G401.6 (cell line): Measurements from ENCODE around the gene CLBA1.
A peak's percentile ranks its signal among the peaks of the same experiment; 100 is the strongest.

Experiments used
- FAIRE-seq: peaks from 2 replicates; lab custom pipeline; 2012; peaks lifted over from hg19 to GRCh38; lab: Jason Lieb, UNC

Gene CLBA1

GRCh38 chr14:104968541-104969401, 16.8 kb upstream of the CLBA1 start:
- FAIRE-seq = no peak

GRCh38 chr14:104969741-104970230, 15.8 kb upstream of the CLBA1 start:
- no peak for FAIRE-seq

- FAIRE-seq = peak; percentile 97
These were observed 15.1 kb upstream of the CLBA1 start for GRCh38 chr14:104970231-104971068.

- FAIRE-seq = no peak
These were observed 13.9 kb upstream of the CLBA1 start for GRCh38 chr14:104971447-104972240.

DNA sequence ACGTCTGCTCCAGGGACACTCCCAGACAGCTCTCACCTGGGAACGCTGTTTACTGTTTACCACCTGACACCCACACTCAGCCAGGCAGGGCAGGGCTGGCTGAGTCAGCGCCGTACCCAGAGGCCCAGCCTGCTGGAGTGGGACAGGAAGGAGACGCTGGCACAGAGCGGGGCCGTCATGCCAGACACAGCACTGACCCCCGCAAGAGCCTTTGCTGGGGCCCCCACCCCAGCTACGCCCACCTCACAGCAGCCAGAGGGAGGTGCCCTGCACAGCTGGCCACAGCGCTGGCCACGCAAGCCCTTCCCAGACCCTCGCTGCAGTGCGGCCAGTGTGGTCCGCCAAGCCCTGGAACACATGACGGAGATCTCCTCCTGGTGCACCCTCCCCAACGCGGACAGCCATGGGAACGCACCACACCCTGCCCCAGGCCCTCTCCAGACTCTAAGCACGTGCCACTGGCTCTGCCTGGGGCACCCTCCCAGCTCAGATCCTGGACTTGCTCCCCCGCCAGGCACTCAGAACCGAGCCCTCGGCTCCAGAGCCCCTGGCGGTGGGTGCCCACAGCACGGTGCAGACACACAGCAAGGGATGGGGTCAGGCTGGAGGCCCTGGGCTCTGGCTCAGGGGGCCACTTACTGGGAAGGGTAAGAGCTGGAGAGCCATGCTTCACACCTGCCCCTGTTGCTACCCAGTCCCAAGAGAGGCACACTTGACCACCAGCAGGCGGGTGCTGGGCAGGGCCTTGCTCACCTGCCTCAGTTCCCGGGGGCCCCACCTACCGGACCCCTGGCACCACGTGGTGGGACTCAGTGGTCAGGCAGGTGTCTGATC, 13.1 kb upstream of the CLBA1 start:
- FAIRE-seq = peak; percentile 15

DNA sequence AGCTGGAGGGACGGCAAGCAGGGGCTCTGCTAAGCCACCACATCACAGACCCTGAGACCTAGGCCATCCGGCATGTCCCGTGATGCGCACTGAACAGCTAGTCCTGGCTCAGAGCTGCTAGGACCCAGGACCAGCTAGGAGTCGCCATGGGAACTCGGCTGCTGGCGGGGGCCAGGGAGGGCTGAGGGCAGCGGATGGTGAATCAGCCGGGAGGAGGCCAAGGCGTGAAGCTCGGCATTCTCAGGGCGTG, 12.5 kb upstream of the CLBA1 start:
- no peak for FAIRE-seq

- peak; percentile 98 for FAIRE-seq
These were observed 12.0 kb upstream of the CLBA1 start for GRCh38 chr14:104973385-104974145.

GRCh38 chr14:104974146-104974541, 11.4 kb upstream of the CLBA1 start:
- no peak for FAIRE-seq

DNA sequence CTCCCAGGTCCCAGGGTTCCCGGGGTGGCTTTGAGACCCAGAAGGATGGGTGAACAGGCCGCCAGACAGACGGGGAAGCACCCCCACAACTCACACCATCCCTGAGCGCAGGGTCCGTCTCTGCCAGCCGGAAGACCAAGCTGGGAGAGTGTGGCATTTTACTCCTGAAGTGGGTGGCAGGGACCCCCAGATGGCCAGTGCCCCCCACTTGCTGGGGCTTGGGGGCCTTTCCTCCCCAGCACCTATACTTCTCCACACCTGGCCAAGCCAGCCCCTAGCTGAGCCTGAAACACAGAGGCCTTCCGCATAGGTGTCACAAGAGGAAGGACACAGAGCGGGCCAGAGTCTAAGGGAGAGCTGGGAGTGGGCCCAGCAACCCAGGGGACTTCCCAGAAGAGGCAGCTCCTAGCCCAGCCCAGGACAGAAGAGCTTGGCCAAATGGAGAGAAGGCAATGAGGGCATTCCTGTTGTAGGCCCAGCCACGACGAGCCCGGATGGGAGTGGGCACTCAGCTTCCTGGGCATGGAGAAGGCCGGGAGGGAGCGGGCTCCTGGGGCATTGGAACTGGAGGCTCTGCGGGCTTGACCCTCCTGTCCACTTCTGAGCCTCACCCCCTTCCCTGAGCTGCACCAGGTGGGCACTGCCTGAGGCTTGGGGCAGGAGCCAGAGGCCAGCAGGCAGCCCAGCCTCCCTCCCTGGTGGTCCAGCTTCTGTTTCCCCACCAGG, 10.8 kb upstream of the CLBA1 start:
- FAIRE-seq = no peak

DNA sequence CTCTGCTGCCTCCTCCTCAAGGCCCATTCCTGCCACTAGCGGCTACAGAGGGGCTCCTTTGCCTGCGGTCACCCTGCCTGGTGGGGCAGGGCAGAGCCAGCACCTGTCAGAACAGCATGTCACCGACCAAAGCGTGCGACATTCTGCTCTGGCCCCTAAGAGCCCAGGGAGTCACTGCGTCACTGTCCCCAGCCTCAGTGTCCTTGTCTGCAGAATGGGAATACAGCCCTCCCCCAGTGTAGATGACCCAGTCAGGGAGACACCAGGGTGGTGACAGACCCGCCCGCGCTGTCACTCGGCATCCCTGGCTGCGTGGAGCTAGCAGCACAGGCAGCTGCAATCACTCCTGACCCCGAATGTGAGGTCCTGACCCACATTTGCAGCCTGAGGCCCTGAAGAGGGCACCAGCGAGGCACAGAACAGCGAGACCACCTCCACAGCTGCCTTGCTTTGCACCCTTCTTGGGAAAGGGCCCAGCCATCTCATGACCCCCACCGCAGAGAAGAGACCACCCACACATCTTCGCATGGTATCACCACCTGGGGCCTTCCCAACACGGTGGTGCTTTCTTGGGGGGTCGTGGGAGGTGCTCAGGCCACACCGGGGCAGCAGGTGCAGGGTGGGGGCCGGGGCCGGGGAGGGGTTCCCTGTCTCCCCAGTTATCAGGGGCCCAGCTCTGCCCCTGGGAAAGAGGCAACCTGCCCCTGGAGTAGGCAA, 9.9 kb upstream of the CLBA1 start:
- no peak for FAIRE-seq

GRCh38 chr14:104976198-104977007, 9.2 kb upstream of the CLBA1 start:
- no peak for FAIRE-seq

GRCh38 chr14:104977008-104977680, 8.4 kb upstream of the CLBA1 start:
- FAIRE-seq = no peak

DNA sequence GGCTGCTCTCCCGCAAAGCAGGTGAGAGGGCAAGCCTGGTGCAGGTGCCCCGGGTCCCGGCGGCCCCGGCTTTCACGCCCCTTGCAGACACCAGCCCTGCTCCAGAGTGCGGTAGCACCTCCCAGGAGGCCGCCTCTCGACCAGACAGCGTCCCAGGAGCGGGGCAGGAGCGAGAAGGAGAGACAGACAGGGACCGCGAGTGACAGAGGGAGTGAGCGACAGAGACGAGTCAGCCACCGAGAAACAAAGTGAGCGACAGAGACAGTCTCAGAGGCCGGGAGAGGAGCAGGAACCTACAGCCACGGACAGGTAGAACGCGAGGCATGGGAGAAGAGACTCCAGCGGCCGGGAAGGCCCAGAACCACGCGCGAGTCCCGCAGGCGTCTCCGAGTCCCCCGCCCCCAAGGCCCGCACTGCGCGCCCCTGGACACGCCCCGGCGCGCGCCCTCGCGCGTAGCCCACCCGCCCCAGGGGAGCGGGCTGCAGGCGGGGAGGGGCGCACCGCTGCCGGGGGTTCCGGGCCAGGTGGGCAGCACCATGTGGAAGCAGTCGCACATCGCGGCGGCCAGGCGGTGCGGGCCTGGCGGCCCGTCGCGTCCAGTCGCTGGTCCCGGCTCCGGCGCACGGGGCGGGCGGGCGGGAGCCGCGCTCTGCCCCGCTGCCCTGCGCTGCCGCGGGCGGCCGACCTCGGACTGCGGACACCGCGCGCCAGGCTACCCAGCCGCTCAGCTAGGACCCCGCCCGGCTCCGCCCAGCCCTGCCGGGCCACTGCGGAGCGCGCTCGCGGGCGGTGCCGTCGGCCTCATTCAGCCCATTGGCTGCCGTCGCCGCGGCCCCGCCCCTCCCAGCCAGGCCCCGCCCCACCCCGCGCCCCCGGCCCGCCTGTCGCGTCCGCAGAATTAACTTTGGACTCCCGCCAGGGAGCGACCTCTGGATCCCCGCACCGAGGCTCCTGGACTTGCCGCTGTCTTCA, 7.6 kb upstream of the CLBA1 start, which contains the start of gene AHNAK2:
AHNAK2 (minus strand) TSS at position 694 of the 973 bp plus-strand sequence; CDS start at position 557, 137 bp downstream.
- FAIRE-seq = no peak

DNA sequence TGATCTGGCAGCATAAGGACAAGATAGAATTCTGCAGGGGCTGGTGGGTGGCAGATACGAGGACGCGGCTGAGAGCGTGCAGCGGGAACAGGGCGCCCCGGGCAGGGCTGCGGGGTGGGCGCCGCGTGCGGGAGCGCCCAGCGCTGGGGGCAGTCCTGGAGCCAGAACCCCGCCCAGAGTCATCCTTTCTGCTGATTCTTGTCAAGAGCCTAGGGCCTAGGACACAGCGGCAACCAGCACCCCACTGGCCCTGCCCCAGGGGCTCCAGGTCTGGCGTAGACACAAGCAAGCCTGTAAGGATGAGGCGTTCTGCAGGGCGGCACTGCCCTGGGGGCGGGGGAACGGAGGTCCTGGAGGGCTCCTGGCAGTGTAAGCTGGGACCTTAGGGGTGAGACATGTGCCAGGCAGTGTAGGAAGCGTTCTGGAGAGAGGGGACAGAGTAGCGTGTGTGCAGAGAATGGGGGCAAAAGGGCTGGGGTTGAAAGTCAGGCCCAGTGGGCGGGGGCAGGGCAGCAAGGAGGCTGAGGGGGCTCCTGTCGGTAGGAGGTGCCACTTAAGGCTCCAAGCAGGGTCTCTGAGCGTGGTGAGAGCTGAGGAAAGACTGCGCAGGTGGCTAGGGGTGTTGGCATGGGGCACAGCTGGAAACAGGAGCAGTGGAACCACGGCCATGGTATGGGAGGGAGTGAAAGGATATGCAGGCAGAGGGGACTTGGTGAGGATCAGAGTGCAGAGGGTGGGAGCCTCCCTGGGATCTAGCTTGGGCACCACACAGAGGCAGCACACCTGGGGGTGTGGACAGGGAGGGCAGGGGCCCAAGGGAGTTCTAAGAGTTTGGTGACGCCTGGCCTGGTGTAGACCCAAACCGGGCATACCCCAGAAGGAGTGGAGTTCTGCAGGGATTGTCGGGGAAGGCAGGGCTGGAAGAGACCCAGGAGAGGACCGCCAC, 6.6 kb upstream of the CLBA1 start:
- FAIRE-seq = no peak

- no peak for FAIRE-seq
These were observed 5.6 kb upstream of the CLBA1 start for GRCh38 chr14:104979758-104980610.
